ENCODE data around the gene ATOSA. TPM values are rescaled to one million over a fixed set of nuclear protein-coding genes. Genes with fewer than 3 reads are reported as not detected.

Gene ATOSA
- total and polyA plus RNA-seq, 11 donors: 12.2 to 51.5 (median 29.8) TPM

DNA sequence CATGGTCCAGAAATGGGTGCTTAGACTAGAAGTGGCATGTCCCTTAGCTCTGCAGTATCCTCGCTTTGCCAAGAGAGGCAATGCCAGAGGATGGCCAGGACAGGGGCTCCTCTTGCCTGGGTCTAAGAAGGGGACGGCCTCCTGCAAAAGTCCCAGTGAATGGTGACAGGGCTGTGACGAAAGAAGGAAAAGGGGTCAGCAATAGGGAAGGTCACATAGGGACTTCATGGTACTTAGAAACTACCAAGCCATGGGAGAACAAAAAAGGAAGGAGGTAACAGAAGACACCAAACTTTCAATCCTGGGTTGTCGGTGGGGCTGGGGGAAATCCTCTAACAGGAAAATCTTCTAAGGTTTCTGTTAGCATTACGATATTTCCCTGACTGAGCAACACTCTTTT lies 36.2 kb upstream of the ATOSA start:
- Histone ChIP-seq H3K27ac (no peak overlapping the region), H3K4me3 (no peak overlapping the region), H3K36me3 (no peaks in the 10 kb centered on the region), H3K9me3 (no peaks in the 10 kb centered on the region), H3K27me3 (no peaks in the 10 kb centered on the region), H3K4me1 (no peaks in the 10 kb centered on the region)
- WGBS, 4 donors: 75 to 93% (median 83%) methylated on average over 5 of the region's 5 CpGs
- ATAC-seq (no peak), DNase-seq (no peak)
- intact Hi-C loops (cut with DNase I): no loop called here
- TF ChIP-seq, protein P1, sequence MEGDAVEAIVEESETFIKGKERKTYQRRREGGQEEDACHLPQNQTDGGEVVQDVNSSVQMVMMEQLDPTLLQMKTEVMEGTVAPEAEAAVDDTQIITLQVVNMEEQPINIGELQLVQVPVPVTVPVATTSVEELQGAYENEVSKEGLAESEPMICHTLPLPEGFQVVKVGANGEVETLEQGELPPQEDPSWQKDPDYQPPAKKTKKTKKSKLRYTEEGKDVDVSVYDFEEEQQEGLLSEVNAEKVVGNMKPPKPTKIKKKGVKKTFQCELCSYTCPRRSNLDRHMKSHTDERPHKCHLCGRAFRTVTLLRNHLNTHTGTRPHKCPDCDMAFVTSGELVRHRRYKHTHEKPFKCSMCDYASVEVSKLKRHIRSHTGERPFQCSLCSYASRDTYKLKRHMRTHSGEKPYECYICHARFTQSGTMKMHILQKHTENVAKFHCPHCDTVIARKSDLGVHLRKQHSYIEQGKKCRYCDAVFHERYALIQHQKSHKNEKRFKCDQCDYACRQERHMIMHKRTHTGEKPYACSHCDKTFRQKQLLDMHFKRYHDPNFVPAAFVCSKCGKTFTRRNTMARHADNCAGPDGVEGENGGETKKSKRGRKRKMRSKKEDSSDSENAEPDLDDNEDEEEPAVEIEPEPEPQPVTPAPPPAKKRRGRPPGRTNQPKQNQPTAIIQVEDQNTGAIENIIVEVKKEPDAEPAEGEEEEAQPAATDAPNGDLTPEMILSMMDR (IDR thresholded peaks at IDR 0.05): no peak
- TF ChIP-seq POLR2A (IDR thresholded peaks at IDR 0.05): no peak

DNA sequence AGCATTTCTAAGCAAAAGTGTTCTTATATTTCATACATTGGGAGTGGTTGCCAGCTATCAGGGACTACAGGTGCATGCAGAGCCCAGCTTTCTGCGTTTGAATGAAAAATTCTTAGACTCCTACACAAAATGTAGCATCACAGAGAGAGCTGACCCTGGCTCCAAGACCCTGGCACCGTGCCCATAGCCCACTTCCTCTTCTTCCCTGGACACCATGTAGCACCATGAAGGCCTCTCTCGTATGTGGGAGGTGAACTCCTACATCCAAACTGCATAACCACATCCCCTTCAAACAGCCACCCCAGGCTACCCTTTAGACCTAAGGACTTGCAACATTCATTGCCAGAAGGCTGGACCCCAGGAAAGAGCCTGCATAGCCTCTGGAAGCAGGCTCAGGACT lies 35.8 kb upstream of the ATOSA start:
- TF ChIP-seq, protein P1 (IDR thresholded peaks at IDR 0.05): no peak
- H3K4me3 ChIP-seq: no peak overlapping the region
- intact Hi-C loops (cut with DNase I): no loop called here
- 60 to 68% (median 67%) methylated on average over 3 of the region's 3 CpGs for WGBS, 4 donors
- H3K9me3 ChIP-seq: no peaks in the 10 kb centered on the region
- no peaks in the 10 kb centered on the region for H3K27me3 ChIP-seq
- no peaks in the 10 kb centered on the region for H3K4me1 ChIP-seq
- no peak for ATAC-seq
- DNase-seq: no peak
- H3K36me3 ChIP-seq: no peaks in the 10 kb centered on the region
- H3K27ac ChIP-seq: no peak overlapping the region

DNA sequence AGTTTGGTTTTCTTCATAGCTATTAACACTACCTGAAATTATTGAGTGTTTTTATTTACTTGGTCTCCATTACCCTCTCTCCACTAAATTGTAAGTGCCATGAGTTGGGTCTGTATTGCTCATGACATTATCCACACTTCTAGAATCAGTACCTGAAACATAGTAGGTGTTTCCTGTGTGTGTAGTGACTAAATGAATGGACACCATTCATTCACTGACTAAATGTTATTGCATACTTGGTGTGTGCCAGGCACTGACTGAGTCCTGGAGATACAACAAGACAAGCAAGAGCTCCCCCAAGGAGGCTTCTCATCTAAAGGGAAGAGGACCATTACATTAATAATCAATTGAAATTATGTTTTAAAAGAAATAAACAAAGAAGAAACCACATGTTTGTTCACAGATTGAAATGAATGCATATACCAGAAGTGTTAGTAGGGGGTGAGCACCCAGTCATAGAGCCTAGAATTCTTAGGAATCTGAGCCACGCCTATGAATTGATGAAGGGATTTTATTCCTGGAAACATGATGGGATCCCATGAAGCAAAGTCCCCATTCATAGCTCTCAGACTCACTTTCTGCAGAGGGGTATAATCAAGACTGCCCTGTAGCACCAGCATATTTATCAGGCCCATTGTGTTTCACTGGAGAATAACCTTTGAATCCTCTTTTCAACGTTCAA lies 31.7 kb upstream of the ATOSA start:
- Histone ChIP-seq H3K9me3 (no peaks in the 10 kb centered on the region), H3K36me3 (no peaks in the 10 kb centered on the region), H3K27me3 (no peaks in the 10 kb centered on the region), H3K4me1 (no peaks in the 10 kb centered on the region), H3K4me3 (no peak overlapping the region), H3K27ac (no peak overlapping the region)
- intact Hi-C loops (cut with DNase I): no loop called here
- 81 to 92% (median 86%) methylated on average over 2 of the region's 2 CpGs for WGBS, 4 donors
- no peak for ATAC-seq
- TF ChIP-seq POLR2A (IDR thresholded peaks at IDR 0.05): no peak
- TF ChIP-seq, protein P1 (IDR thresholded peaks at IDR 0.05): no peak
- no peak for DNase-seq

DNA sequence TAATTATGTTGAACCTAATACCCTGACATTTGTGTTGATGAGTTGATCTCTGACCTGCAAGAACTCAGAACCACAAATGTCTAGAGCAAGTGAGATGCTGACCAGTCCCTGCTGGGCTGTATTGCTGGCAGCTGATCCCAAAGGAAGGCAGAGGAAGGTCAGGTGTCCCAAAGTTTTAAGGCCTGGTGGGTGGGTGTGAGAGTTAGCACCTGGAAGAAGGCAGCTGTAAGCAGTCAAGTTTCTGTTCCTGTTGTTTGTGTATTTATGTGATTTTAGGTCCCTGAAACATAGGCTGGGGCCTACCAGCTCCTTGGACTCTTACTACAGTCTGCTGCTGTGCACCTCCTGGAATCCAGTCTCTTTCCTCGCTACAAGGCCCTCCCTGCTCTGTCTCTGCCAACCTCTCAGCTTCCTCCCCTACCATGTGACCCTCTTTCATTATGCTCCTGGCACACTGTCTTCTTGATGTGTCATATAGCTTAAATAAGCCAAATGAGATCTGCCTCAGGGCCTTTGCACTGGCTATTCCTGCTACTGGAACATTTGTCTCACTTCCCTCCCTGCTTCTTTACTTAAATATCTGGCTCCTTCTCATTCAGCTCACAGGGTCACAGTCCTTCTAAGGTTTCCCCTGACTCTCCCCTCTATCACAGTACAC lies 31.0 kb upstream of the ATOSA start:
- no peaks in the 10 kb centered on the region for H3K36me3 ChIP-seq
- H3K27ac ChIP-seq: no peak overlapping the region
- no peak overlapping the region for H3K4me3 ChIP-seq
- WGBS, 4 donors: 95 to 100% (median 98%) methylated on average over 1 of the region's 1 CpG
- no peak for TF ChIP-seq POLR2A (IDR thresholded peaks at IDR 0.05)
- TF ChIP-seq, protein P1 (IDR thresholded peaks at IDR 0.05): no peak
- intact Hi-C loops (cut with DNase I): no loop called here
- no peaks in the 10 kb centered on the region for H3K27me3 ChIP-seq
- no peaks in the 10 kb centered on the region for H3K9me3 ChIP-seq
- no peak for ATAC-seq
- H3K4me1 ChIP-seq: no peaks in the 10 kb centered on the region
- DNase-seq: no peak

Measured in heart left ventricle (tissue), 16 donors.